H1 (cell line): Measurements from ENCODE around the gene UBAP2. TPM values are rescaled to one million over a fixed set of nuclear protein-coding genes. Genes with fewer than 3 reads are reported as not detected.
A peak's percentile ranks its signal among the peaks of the same experiment; 100 is the strongest.

ENCODE experiments used
- CTCF ChIA-PET: fragments of 300-600 bp; sonication (Branson Sonifier 250); formaldehyde crosslinking; loops from one replicate; lab custom pipeline; 2021; ENCODE audit not compliant: partially characterized antibody; lab: Charles Lee
- POLR2A ChIA-PET: fragments of 300-600 bp; sonication (Branson Sonifier 250); formaldehyde crosslinking; loops from one replicate; lab custom pipeline; 2021; ENCODE audit warnings: inconsistent platforms; ENCODE audit not compliant: partially characterized antibody; lab: Charles Lee
- DNase-seq, 2 experiments: peaks; one replicate each; pipeline versions ENCODE4 v3.0.0 to v3.0.0-alpha.2; 2010 to 2022; ENCODE audit warnings: low spot score in 2 of 2, low read depth in 1 of 2, mixed read lengths in 1 of 2
- FAIRE-seq: peaks from 2 replicates; lab custom pipeline; 2011; peaks lifted over from hg19 to GRCh38; lab: Jason Lieb, UNC
- H2AFZ ChIP-seq: 2 replicates; pipeline ENCODE4 v1.8.1; 2012; ENCODE audit warnings: low read length, inconsistent platforms
- H2AK5ac ChIP-seq: 2 replicates; pipeline ENCODE4 v1.6.1; 2013; ENCODE audit warnings: low read depth, low read length
- H2BK120ac ChIP-seq: replicated peaks from 2 replicates; pipeline ENCODE3; 2013; ENCODE audit warnings: low read depth, low read length, inconsistent platforms
- H2BK12ac ChIP-seq: 2 replicates; pipeline ENCODE4 v1.6.1; 2013; ENCODE audit warnings: low read depth, low read length
- H2BK15ac ChIP-seq: 2 replicates; pipeline ENCODE4 v1.6.1; 2013; ENCODE audit warnings: low read length
- H2BK20ac ChIP-seq: 2 replicates; pipeline ENCODE4 v1.6.1; 2013; ENCODE audit warnings: low read length
- H2BK5ac ChIP-seq: 2 replicates; pipeline ENCODE4 v1.6.1; 2013; ENCODE audit warnings: low read depth, low read length
- H3K14ac ChIP-seq: 2 replicates; pipeline ENCODE4 v1.6.1; 2013; ENCODE audit warnings: inconsistent platforms; ENCODE audit not compliant: insufficient read length
- H3K18ac ChIP-seq: 2 replicates; pipeline ENCODE4 v1.6.1; 2013; ENCODE audit warnings: low read length; ENCODE audit errors: extremely low read depth
- H3K23ac ChIP-seq: 2 replicates; pipeline ENCODE4 v1.6.1; 2013; ENCODE audit warnings: inconsistent platforms; ENCODE audit not compliant: insufficient read length
- H3K23me2 ChIP-seq: 2 replicates; pipeline ENCODE4 v1.6.1; 2013; ENCODE audit warnings: low read depth, low read length
- H3K27ac ChIP-seq: 2 replicates; pipeline ENCODE4 v1.6.1; 2011; ENCODE audit warnings: low read depth, low read length, inconsistent platforms
- H3K27me3 ChIP-seq, 4 experiments: replicated peaks in 1 of 4; 1 replicate in 1 of 4; 2 replicates in 3 of 4; pipeline versions ENCODE4 v1.6.1 to v1.8.1; 2011 to 2013; ENCODE audit warnings: low read length in 3 of 4, mild to moderate bottlenecking in 3 of 4, inconsistent platforms in 2 of 4, mixed read lengths in 2 of 4, moderate library complexity in 1 of 4; ENCODE audit not compliant: control insufficient read depth in 3 of 4, insufficient read depth in 3 of 4; ENCODE audit errors: extremely low read depth in 1 of 4
- H3K36me3 ChIP-seq, 4 experiments: 2 replicates each; pipeline versions ENCODE4 v1.6.1 to v1.8.1; 2011 to 2013; ENCODE audit warnings: mild to moderate bottlenecking in 4 of 4, low read length in 3 of 4, moderate library complexity in 2 of 4, control low read depth in 1 of 4, inconsistent platforms in 1 of 4; ENCODE audit not compliant: insufficient read depth in 4 of 4, control insufficient read depth in 2 of 4
- H3K4ac ChIP-seq: replicated peaks from 2 replicates; pipeline ENCODE3; 2013; ENCODE audit warnings: low read length, low read depth, mixed read lengths, inconsistent platforms; ENCODE audit not compliant: insufficient read length
- H3K4me1 ChIP-seq, 4 experiments: replicated peaks in 1 of 4; 1 replicate in 1 of 4; 2 replicates in 3 of 4; pipeline versions ENCODE4 v1.6.1 to v1.8.1; 2011 to 2013; ENCODE audit warnings: low read length in 3 of 4, inconsistent platforms in 2 of 4, mixed read lengths in 1 of 4; ENCODE audit not compliant: insufficient read depth in 4 of 4, control insufficient read depth in 3 of 4
- H3K4me2 ChIP-seq, 2 experiments: 2 replicates each; pipeline versions ENCODE4 v1.6.1 to v1.8.1; 2011 to 2013; ENCODE audit warnings: low read depth in 2 of 2, low read length in 2 of 2, control low read depth in 1 of 2, inconsistent platforms in 1 of 2, mild to moderate bottlenecking in 1 of 2; ENCODE audit not compliant: insufficient read depth in 1 of 2
- H3K4me3 ChIP-seq, 4 experiments: fragments of 200-600, 300-600 bp in 1 of 4; sonication (generic), shearing (Covaris generic), sonication (Bioruptor Twin) in 1 of 4; 2 replicates each; pipeline versions ENCODE4 v1.5.1 to v1.8.1; 2011 to 2016; ENCODE audit warnings: low read length in 4 of 4, low read depth in 3 of 4, control low read depth in 2 of 4, inconsistent platforms in 2 of 4, mild to moderate bottlenecking in 2 of 4, mixed read lengths in 1 of 4, moderate library complexity in 1 of 4; ENCODE audit not compliant: insufficient read depth in 2 of 4; ENCODE audit errors: extremely low read depth in 1 of 4
- H3K56ac ChIP-seq: replicated peaks from 2 replicates; pipeline ENCODE3; 2013; ENCODE audit warnings: low read depth, mild to moderate bottlenecking, mixed read lengths, low read length, inconsistent platforms; ENCODE audit not compliant: insufficient read length
- H3K79me1 ChIP-seq: 2 replicates; pipeline ENCODE4 v1.6.1; 2013; ENCODE audit warnings: low read depth, low read length, control low read depth
- H3K79me2 ChIP-seq, 2 experiments: 2 replicates each; pipeline versions ENCODE4 v1.6.1 to v1.8.1; 2012 to 2013; ENCODE audit warnings: low read length in 2 of 2, mild to moderate bottlenecking in 2 of 2, inconsistent platforms in 1 of 2; ENCODE audit not compliant: insufficient read depth in 2 of 2, control insufficient read depth in 1 of 2
- H3K9ac ChIP-seq, 4 experiments: replicated peaks in 1 of 4; 1 replicate in 1 of 4; 2 replicates in 3 of 4; pipeline versions ENCODE4 v1.6.1 to v1.8.1; 2011 to 2013; ENCODE audit warnings: low read depth in 3 of 4, low read length in 3 of 4, control low read depth in 2 of 4, mild to moderate bottlenecking in 2 of 4, moderate library complexity in 2 of 4, inconsistent platforms in 1 of 4; ENCODE audit errors: extremely low read depth in 1 of 4
- H3K9me3 ChIP-seq, 2 experiments: 2 replicates each; pipeline versions ENCODE4 v1.6.1 to v1.8.1; 2012 to 2013; ENCODE audit warnings: mild to moderate bottlenecking in 2 of 2, moderate library complexity in 2 of 2, control low read depth in 1 of 2, inconsistent platforms in 1 of 2, low read depth in 1 of 2, low read length in 1 of 2, mixed read lengths in 1 of 2; ENCODE audit not compliant: insufficient read depth in 2 of 2
- H4K20me1 ChIP-seq, 2 experiments: replicated peaks in 1 of 2; 2 replicates each; pipeline versions ENCODE3 to v1.8.1; 2011 to 2013; ENCODE audit warnings: inconsistent platforms in 2 of 2, low read length in 2 of 2, mild to moderate bottlenecking in 1 of 2; ENCODE audit not compliant: insufficient read depth in 2 of 2, control insufficient read depth in 1 of 2
- H4K5ac ChIP-seq: 2 replicates; pipeline ENCODE4 v1.6.1; 2013; ENCODE audit warnings: low read length, low read depth, mixed read lengths, inconsistent platforms; ENCODE audit not compliant: insufficient read length
- H4K8ac ChIP-seq: 2 replicates; pipeline ENCODE4 v1.8.0; 2013; ENCODE audit warnings: mild to moderate bottlenecking, moderate library complexity, low read length, inconsistent platforms; ENCODE audit not compliant: insufficient read depth; ENCODE audit errors: extremely low read depth
- H4K91ac ChIP-seq: replicated peaks from 2 replicates; pipeline ENCODE3; 2013; ENCODE audit warnings: low read length, mixed read lengths, inconsistent platforms; ENCODE audit not compliant: insufficient read length
- BACH1 ChIP-seq: IDR thresholded peaks from 2 replicates; pipeline ENCODE4 v1.6.1; 2012; ENCODE audit warnings: low read length, improper control_type of control experiment
- CEBPB ChIP-seq: IDR thresholded peaks from 2 replicates; pipeline ENCODE4 v1.6.1; 2012; ENCODE audit warnings: low read depth, low read length
- EZH2 ChIP-seq: fragments of 200-600 bp; sonication (generic); IDR thresholded peaks from 2 replicates; pipeline ENCODE4 v1.7.1; 2012; ENCODE audit warnings: low read depth, mild to moderate bottlenecking, moderate library complexity, low read length, inconsistent platforms; ENCODE audit not compliant: severe bottlenecking
- GABPA ChIP-seq: IDR thresholded peaks from 2 replicates; pipeline ENCODE4 v1.6.1; 2011; ENCODE audit warnings: mild to moderate bottlenecking, low read length, moderate library complexity, borderline replicate concordance; ENCODE audit not compliant: insufficient read depth
- MAFK ChIP-seq: IDR thresholded peaks from 2 replicates; pipeline ENCODE4 v1.6.1; 2012; ENCODE audit warnings: low read depth, mild to moderate bottlenecking, improper control_type of control experiment, low read length
- SIN3A ChIP-seq, 2 experiments: IDR thresholded peaks in 1 of 2; conservative IDR thresholded peaks in 1 of 2; 2 replicates each; pipeline ENCODE4 v1.6.1; 2011 to 2012; ENCODE audit warnings: low read length in 2 of 2, improper control_type of control experiment in 1 of 2, low read depth in 1 of 2, mild to moderate bottlenecking in 1 of 2
- SP1 ChIP-seq: IDR thresholded peaks from 2 replicates; pipeline ENCODE4 v1.6.1; 2011; ENCODE audit warnings: low read depth, low read length
- TEAD4 ChIP-seq: IDR thresholded peaks from 2 replicates; pipeline ENCODE4 v1.6.1; 2012; ENCODE audit warnings: low read depth, low read length, inconsistent platforms, mixed read lengths
- WGBS, 2 experiments: shearing (Covaris generic) in 1 of 2; methylation state at CpG; one replicate each; pipeline versions ENCODE4 v1.1.6 to v1.1.7; 2013 to 2015; ENCODE audit warnings: low lambda C conversion rate in 2 of 2, mixed read lengths in 2 of 2, inconsistent platforms in 1 of 2, low coverage in 1 of 2, missing lambda C conversion rate in 1 of 2; ENCODE audit not compliant: insufficient replicate concordance in 2 of 2, insufficient coverage in 1 of 2, insufficient read length in 1 of 2; ENCODE audit errors: extremely low coverage in 1 of 2, missing lambda C conversion rate in 1 of 2; 5-methylcytosine and 5-hydroxymethylcytosine counted together
- polyA plus RNA-seq, 7 experiments: library from polyadenylated mRNA; depleted of rRNA in 3 of 7; stranded (reverse) in 5 of 7; unstranded in 2 of 7; fragments of >200 nt in 5 of 7; fragments of 200-250 nt in 2 of 7; gene quantifications; 1 replicate in 5 of 7; 2 replicates in 1 of 7; 4 replicates in 1 of 7; pipeline versions ENCODE4 v1.2.1 to v1.2.3, GENCODE V29; 2011 to 2013; ENCODE audit warnings: missing spikeins in 2 of 7, mixed read lengths in 2 of 7
- total RNA-seq: library from RNA; stranded (reverse); fragmentation: NEBNext Ultra II Directional; extraction: Animal tissue kit (Norgen Biotek cat#: 25700); gene quantifications from 2 replicates; pipeline ENCODE4 v1.2.1, GENCODE V29; 2021
- TF ChIP-seq, protein P1 (sequence below), 3 experiments: IDR thresholded peaks; 1 replicate in 2 of 3; 2 replicates in 1 of 3; pipeline versions ENCODE4 v1.5.1 to v1.6.1; 2011; ENCODE audit warnings: low read length in 3 of 3, mild to moderate bottlenecking in 3 of 3, inconsistent platforms in 2 of 3, low read depth in 1 of 3, moderate library complexity in 1 of 3; ENCODE audit not compliant: insufficient read depth in 1 of 3; ENCODE audit errors: control extremely low read depth in 1 of 3

UBAP2 gene
- total and polyA plus RNA-seq, 2 of the 8 experiments (the other 6 are each of a cell fraction or from before 2014, with no cell fraction given): 75.0 to 81.4 TPM

DNA sequence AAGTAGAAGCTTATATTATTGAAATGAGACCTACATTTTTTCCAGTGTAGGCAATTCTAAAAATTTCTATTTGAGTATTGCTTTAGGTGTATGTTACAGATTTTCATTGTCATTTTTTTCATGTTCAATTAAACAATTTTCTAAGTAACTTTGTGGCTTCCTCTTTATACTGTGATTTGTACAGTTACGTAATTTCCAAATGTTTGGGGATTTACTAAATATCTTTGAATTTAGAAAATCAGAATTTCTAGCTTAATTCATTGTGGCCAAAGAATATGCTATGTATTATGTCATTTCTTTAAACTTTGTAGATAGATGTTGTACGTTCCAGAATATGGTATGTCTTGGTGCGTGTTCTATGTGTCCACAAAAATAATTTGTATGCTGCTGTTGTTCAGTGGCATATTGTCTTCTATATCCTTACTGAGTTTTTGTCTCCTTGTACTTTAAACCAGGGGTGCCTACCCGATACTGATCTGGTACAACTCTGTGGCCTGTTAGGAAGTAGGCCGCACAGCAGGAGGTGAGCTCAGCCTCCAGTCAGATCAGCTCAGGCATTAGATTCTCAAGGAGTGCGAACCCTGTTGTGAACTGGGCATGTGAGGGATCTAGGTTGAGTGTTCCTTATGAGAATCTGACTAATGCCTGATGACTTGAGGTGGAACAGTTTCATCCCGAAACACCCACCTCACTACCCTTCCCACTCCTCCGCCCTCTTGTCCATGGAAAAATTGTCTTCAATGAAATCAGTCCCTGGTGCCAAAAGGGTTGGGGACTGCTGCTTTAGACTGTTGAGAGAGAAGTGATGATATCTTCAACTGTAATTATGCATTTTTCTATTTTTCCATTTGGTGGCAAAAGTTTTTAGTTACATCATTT is 168.2 kb downstream of the UBAP2 start:
- no peak overlapping the region for H4K5ac ChIP-seq
- no peak overlapping the region for H2BK20ac ChIP-seq
- H3K79me2 ChIP-seq: peaks cover 0 to 86% of the 10 kb centered on the region in 2 experiments; a peak in 3 of 4 replicates
- H3K4me3 ChIP-seq: no peak overlapping the region
- WGBS, 2 experiments: 88% methylated on average over 8 of the region's 8 CpGs; no CpG with 5 or more reads in 1 of the 2 experiments
- H4K8ac ChIP-seq: no peak overlapping the region
- no peak overlapping the region for H3K4ac ChIP-seq
- no peaks in the 10 kb centered on the region for H3K27me3 ChIP-seq
- H3K9me3 ChIP-seq: no peaks in the 10 kb centered on the region
- no peak overlapping the region for H3K27ac ChIP-seq
- H3K79me1 ChIP-seq: peaks cover 6% of the 10 kb centered on the region; the same call in 1 of the 2 replicates
- H2AK5ac ChIP-seq: no peak overlapping the region
- H2BK15ac ChIP-seq: no peak overlapping the region
- no peak overlapping the region for H3K14ac ChIP-seq
- DNase-seq: peak; percentile 3 to 52
- no peaks in the 10 kb centered on the region for H3K36me3 ChIP-seq
- no peaks in the 10 kb centered on the region; the same call in 1 of the 2 replicates for H3K23me2 ChIP-seq
- FAIRE-seq: peak; percentile 71
- no peak overlapping the region for H3K23ac ChIP-seq
- H2BK12ac ChIP-seq: no peak overlapping the region
- POLR2A ChIA-PET: no interaction called here
- no peak overlapping the region for H4K91ac ChIP-seq
- H4K20me1 ChIP-seq: peaks cover 3 to 14% of the 10 kb centered on the region in 2 experiments
- H3K9ac ChIP-seq: no peak overlapping the region
- no peak overlapping the region for H3K18ac ChIP-seq
- no peak overlapping the region for H3K56ac ChIP-seq
- no peak overlapping the region for H2BK120ac ChIP-seq
- no peak overlapping the region for H3K4me2 ChIP-seq
- H2AFZ ChIP-seq: no peak overlapping the region
- H3K4me1 ChIP-seq: peaks cover 0 to 7% (median 4%) of the 10 kb centered on the region in 4 experiments; a peak in 3 of 7 replicates
- CTCF ChIA-PET: interaction anchor here (1.1 to 1.5 kb wide), 3 partner anchors 12 to 27 kb away, joined by 3 to 5 read pairs (median 4); no protein-coding TSS in a partner anchor
- no peak overlapping the region for H2BK5ac ChIP-seq
- no peak for TF ChIP-seq TEAD4
- no peak for TF ChIP-seq BACH1
- TF ChIP-seq SIN3A (conservative IDR thresholded peaks at IDR 0.05 in 1 of 2, IDR thresholded peaks at IDR 0.05 in 1 of 2; ENCODE audit: low read depth in 1 of 2, low read length in 2 of 2): no peak
- TF ChIP-seq EZH2: no peak
- no peak for TF ChIP-seq MAFK
- no peak for TF ChIP-seq CEBPB
- TF ChIP-seq GABPA: no peak
- TF ChIP-seq, protein P1, sequence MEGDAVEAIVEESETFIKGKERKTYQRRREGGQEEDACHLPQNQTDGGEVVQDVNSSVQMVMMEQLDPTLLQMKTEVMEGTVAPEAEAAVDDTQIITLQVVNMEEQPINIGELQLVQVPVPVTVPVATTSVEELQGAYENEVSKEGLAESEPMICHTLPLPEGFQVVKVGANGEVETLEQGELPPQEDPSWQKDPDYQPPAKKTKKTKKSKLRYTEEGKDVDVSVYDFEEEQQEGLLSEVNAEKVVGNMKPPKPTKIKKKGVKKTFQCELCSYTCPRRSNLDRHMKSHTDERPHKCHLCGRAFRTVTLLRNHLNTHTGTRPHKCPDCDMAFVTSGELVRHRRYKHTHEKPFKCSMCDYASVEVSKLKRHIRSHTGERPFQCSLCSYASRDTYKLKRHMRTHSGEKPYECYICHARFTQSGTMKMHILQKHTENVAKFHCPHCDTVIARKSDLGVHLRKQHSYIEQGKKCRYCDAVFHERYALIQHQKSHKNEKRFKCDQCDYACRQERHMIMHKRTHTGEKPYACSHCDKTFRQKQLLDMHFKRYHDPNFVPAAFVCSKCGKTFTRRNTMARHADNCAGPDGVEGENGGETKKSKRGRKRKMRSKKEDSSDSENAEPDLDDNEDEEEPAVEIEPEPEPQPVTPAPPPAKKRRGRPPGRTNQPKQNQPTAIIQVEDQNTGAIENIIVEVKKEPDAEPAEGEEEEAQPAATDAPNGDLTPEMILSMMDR (IDR thresholded peaks at IDR 0.05; ENCODE audit: control extremely low read depth in 1 of 3, insufficient read depth in 1 of 3, low read depth in 1 of 3, low read length in 3 of 3): no peak
- no peak for TF ChIP-seq SP1
